WTC11 (cell line): ENCODE data around the gene SVIL. TPM values are rescaled to one million over a fixed set of nuclear protein-coding genes. Genes with fewer than 3 reads are reported as not detected.

ENCODE experiments used
- ATAC-seq: fragments of 200-7000 bp; cut with Tn5 transposase; 2 replicates; pipeline ENCODE4 v1.10.0; 2021; ENCODE audit warnings: mild to moderate bottlenecking, moderate library complexity
- CTCF ChIA-PET: fragments of 300-600 bp; sonication (Branson Sonifier 250); formaldehyde crosslinking; loops from one replicate; lab custom pipeline; 2021; ENCODE audit warnings: antibody characterized with exemption; lab: Charles Lee
- POLR2A ChIA-PET: fragments of 350-600 bp; sonication (Branson Sonifier 250); formaldehyde crosslinking; loops from one replicate; lab custom pipeline; 2021; ENCODE audit warnings: antibody characterized with exemption; lab: Charles Lee
- DNase-seq: peaks from one replicate; pipeline ENCODE4 v3.0.0; 2021; ENCODE audit warnings: low spot score
- H3K27ac Mint-ChIP-seq: 2 replicates; pipeline ENCODE4 v1.8.0; 2021; ENCODE audit warnings: mixed read lengths
- H3K27me3 Mint-ChIP-seq: 2 replicates; pipeline ENCODE4 v1.8.0; 2021; ENCODE audit warnings: low read depth, mild to moderate bottlenecking, moderate library complexity, mixed read lengths
- H3K36me3 Mint-ChIP-seq: 2 replicates; pipeline ENCODE4 v1.8.0; 2021; ENCODE audit warnings: mixed read lengths
- H3K4me1 Mint-ChIP-seq: 2 replicates; pipeline ENCODE4 v1.8.0; 2022; ENCODE audit warnings: mixed read lengths
- H3K4me3 Mint-ChIP-seq: 2 replicates; pipeline ENCODE4 v1.8.0; 2021; ENCODE audit warnings: mild to moderate bottlenecking, moderate library complexity, mixed read lengths
- H3K9me3 Mint-ChIP-seq: 2 replicates; pipeline ENCODE4 v1.8.0; 2021; ENCODE audit warnings: mixed read lengths
- CBFB ChIP-seq: sonication (generic); formaldehyde crosslinking; IDR thresholded peaks from 2 replicates; pipeline ENCODE4 v1.8.1; 2022; ENCODE audit warnings: mild to moderate bottlenecking, low read depth, missing genetic modification reagents
- E2F5 ChIP-seq: sonication (generic); formaldehyde crosslinking; IDR thresholded peaks from 2 replicates; pipeline ENCODE4 v1.8.1; 2022; ENCODE audit warnings: mild to moderate bottlenecking, moderate library complexity, missing genetic modification reagents
- EMX1 ChIP-seq: fragments of 250-450 bp; sonication (Bioruptor Pico); IDR thresholded peaks from 2 replicates; pipeline ENCODE4 v1.8.0; 2021; ENCODE audit warnings: mild to moderate bottlenecking
- FOXJ3 ChIP-seq: sonication (generic); formaldehyde crosslinking; IDR thresholded peaks from 2 replicates; pipeline ENCODE4 v1.9.0; 2021; ENCODE audit warnings: missing genetic modification reagents, mild to moderate bottlenecking, borderline replicate concordance
- RELA ChIP-seq: sonication (generic); formaldehyde crosslinking; IDR thresholded peaks from 2 replicates; pipeline ENCODE4 v1.8.1; 2022; ENCODE audit warnings: missing genetic modification reagents, mild to moderate bottlenecking, borderline replicate concordance
- RORB ChIP-seq: fragments of 250-450 bp; sonication (Bioruptor Pico); IDR thresholded peaks from 2 replicates; pipeline ENCODE4 v1.9.0; 2021; ENCODE audit warnings: mild to moderate bottlenecking
- TCF7 ChIP-seq: sonication (generic); formaldehyde crosslinking; IDR thresholded peaks from 2 replicates; pipeline ENCODE4 v1.8.0; 2022; ENCODE audit warnings: mild to moderate bottlenecking, low read depth, missing genetic modification reagents, moderate library complexity
- ZMAT4 ChIP-seq: fragments of 250-450 bp; sonication (Bioruptor Pico); IDR thresholded peaks from 2 replicates; pipeline ENCODE4 v1.9.0; 2021; ENCODE audit warnings: mild to moderate bottlenecking
- ZNF219 ChIP-seq: sonication (generic); formaldehyde crosslinking; IDR thresholded peaks from 2 replicates; pipeline ENCODE4 v1.8.0; 2023; ENCODE audit warnings: missing genetic modification reagents, mild to moderate bottlenecking, borderline replicate concordance
- ZNF512 ChIP-seq: sonication (generic); formaldehyde crosslinking; IDR thresholded peaks from 2 replicates; pipeline ENCODE4 v1.8.1; 2022; ENCODE audit warnings: missing genetic modification reagents, borderline replicate concordance
- ZSCAN18 ChIP-seq: fragments of 250-450 bp; sonication (Bioruptor Pico); IDR thresholded peaks from 2 replicates; pipeline ENCODE4 v2.1.2; 2022; ENCODE audit warnings: mild to moderate bottlenecking, moderate library complexity
- total RNA-seq: library from RNA; stranded (reverse); gene quantifications from 3 replicates; pipeline ENCODE4 v1.2.3, GENCODE V29; 2021
- TF ChIP-seq, protein P1 (sequence below): sonication (generic); formaldehyde crosslinking; IDR thresholded peaks from 2 replicates; pipeline ENCODE4 v1.8.0; 2022; ENCODE audit warnings: missing genetic modification reagents

The SVIL gene
- total RNA-seq, 1 experiment from 2014 or later: 27.1 TPM

DNA sequence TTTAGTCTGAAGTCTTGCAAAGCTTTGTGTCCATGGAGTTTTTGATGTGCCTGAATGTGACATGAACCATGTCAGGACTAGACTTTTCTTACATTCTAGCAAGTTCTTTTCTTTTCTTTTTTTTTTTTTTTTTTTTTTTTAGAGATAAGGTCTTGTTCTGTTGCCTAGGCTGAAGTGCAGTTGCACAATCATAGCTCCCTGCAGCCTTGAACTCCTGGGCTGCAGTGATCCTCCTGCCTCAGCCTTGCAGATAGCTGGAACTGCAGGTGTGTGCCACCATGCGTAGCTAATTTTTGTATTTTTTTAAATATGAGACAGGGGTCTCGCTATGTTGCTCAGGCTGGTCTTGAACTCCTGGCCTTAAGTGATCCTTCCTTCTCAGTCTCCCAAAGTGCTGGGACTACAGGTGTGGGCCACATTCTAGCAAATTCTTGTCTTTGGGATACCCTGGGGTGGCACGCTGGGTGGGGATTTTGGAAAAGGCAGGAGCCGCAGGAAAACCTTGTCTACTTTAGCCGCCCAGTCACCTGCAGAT is 152.8 kb downstream of the SVIL start (continued):
- TF ChIP-seq, protein P1, sequence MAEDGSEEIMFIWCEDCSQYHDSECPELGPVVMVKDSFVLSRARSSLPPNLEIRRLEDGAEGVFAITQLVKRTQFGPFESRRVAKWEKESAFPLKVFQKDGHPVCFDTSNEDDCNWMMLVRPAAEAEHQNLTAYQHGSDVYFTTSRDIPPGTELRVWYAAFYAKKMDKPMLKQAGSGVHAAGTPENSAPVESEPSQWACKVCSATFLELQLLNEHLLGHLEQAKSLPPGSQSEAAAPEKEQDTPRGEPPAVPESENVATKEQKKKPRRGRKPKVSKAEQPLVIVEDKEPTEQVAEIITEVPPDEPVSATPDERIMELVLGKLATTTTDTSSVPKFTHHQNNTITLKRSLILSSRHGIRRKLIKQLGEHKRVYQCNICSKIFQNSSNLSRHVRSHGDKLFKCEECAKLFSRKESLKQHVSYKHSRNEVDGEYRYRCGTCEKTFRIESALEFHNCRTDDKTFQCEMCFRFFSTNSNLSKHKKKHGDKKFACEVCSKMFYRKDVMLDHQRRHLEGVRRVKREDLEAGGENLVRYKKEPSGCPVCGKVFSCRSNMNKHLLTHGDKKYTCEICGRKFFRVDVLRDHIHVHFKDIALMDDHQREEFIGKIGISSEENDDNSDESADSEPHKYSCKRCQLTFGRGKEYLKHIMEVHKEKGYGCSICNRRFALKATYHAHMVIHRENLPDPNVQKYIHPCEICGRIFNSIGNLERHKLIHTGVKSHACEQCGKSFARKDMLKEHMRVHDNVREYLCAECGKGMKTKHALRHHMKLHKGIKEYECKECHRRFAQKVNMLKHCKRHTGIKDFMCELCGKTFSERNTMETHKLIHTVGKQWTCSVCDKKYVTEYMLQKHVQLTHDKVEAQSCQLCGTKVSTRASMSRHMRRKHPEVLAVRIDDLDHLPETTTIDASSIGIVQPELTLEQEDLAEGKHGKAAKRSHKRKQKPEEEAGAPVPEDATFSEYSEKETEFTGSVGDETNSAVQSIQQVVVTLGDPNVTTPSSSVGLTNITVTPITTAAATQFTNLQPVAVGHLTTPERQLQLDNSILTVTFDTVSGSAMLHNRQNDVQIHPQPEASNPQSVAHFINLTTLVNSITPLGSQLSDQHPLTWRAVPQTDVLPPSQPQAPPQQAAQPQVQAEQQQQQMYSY (CRISPR knock-in tag): no peak
- TF ChIP-seq EMX1 (CRISPR knock-in tag): no peak
- TF ChIP-seq TCF7 (CRISPR knock-in tag): no peak
- TF ChIP-seq RELA (CRISPR knock-in tag): no peak
- TF ChIP-seq FOXJ3: no peak
- no peak for TF ChIP-seq CBFB (CRISPR knock-in tag)
- no peak for TF ChIP-seq E2F5 (CRISPR knock-in tag)

- no peak for DNase-seq
- no peak overlapping the region for H3K4me3 Mint-ChIP-seq
- no peaks in the 10 kb centered on the region for H3K27me3 Mint-ChIP-seq
- ATAC-seq: no peak
- ChIA-PET CTCF (interaction anchor here (1.4 kb wide), 1 partner anchor 16 kb away, joined by 7 read pairs; no protein-coding TSS in a partner anchor), POLR2A (no interaction called here)
- no peaks in the 10 kb centered on the region for H3K9me3 Mint-ChIP-seq
- no peak overlapping the region; the same call in 1 of the 2 replicates for H3K27ac Mint-ChIP-seq
- TF ChIP-seq ZMAT4 (CRISPR knock-in tag): no peak
- no peak for TF ChIP-seq ZSCAN18
- TF ChIP-seq ZNF219 (CRISPR knock-in tag): no peak
- no peak for TF ChIP-seq ZNF512 (CRISPR knock-in tag)
- no peak for TF ChIP-seq RELA (CRISPR knock-in tag)
- no peak for TF ChIP-seq RORB (CRISPR knock-in tag)
- peaks cover 29% of the 10 kb centered on the region for H3K4me1 Mint-ChIP-seq
- H3K36me3 Mint-ChIP-seq: peaks cover 22% of the 10 kb centered on the region
Measured at GRCh38 chr10:29479981-29480954, 154.5 kb downstream of the SVIL start.
